GM23338 (cell line): ENCODE data around the gene TIMP3. TPM values are rescaled to one million over a fixed set of nuclear protein-coding genes. Genes with fewer than 3 reads are reported as not detected.
A peak's percentile ranks its signal among the peaks of the same experiment; 100 is the strongest.

Experiments used
- ATAC-seq: fragments of 200-7000 bp; cut with Tn5 transposase; 3 replicates; pipeline ENCODE4 v1.9.1; 2020
- DNase-seq: peaks from one replicate; pipeline ENCODE4 v3.0.0-alpha.2; 2015; ENCODE audit warnings: low spot score
- H2AFZ ChIP-seq: fragments of 200-600 bp; sonication (generic); 2 replicates; pipeline ENCODE4 v1.8.0; 2016; ENCODE audit warnings: antibody characterized with exemption, mild to moderate bottlenecking, moderate library complexity
- H3F3A ChIP-seq: fragments of 200-600 bp; sonication (generic); replicated peaks from 2 replicates; pipeline ENCODE4 v1.8.0; 2017; ENCODE audit warnings: antibody characterized with exemption, mixed run types, low read depth
- H3K27ac ChIP-seq: fragments of 200-600 bp; sonication (generic); 2 replicates; pipeline ENCODE4 v1.6.1; 2016; ENCODE audit warnings: low read depth
- H3K27me3 ChIP-seq: fragments of 200-600 bp; sonication (generic); 2 replicates; pipeline ENCODE4 v1.8.0; 2016; ENCODE audit warnings: mild to moderate bottlenecking, mixed run types, moderate library complexity; ENCODE audit not compliant: insufficient read depth
- H3K36me3 ChIP-seq: fragments of 200-600 bp; sonication (generic); 2 replicates; pipeline ENCODE4 v1.8.0; 2016; ENCODE audit warnings: mild to moderate bottlenecking; ENCODE audit not compliant: insufficient read depth
- H3K4me1 ChIP-seq: fragments of 200-600 bp; sonication (generic); 2 replicates; pipeline ENCODE4 v1.8.0; 2016; ENCODE audit warnings: mild to moderate bottlenecking, moderate library complexity; ENCODE audit not compliant: insufficient read depth
- H3K4me2 ChIP-seq: fragments of 200-600 bp; sonication (generic); 2 replicates; pipeline ENCODE4 v1.7.1; 2017; ENCODE audit warnings: mixed run types
- H3K4me3 ChIP-seq: fragments of 200-600 bp; sonication (generic); 2 replicates; pipeline ENCODE4 v1.6.1; 2016; ENCODE audit warnings: mixed run types
- H3K79me2 ChIP-seq: fragments of 200-600 bp; sonication (generic); replicated peaks from 2 replicates; pipeline ENCODE4 v1.8.0; 2017; ENCODE audit warnings: mild to moderate bottlenecking; ENCODE audit not compliant: insufficient read depth
- H3K9me2 ChIP-seq: fragments of 200-600 bp; sonication (generic); 2 replicates; pipeline ENCODE4 v1.8.0; 2017; ENCODE audit not compliant: insufficient read depth
- H4K20me1 ChIP-seq: fragments of 200-600 bp; sonication (generic); replicated peaks from 2 replicates; pipeline ENCODE4 v1.8.0; 2017; ENCODE audit warnings: mild to moderate bottlenecking; ENCODE audit not compliant: insufficient read depth
- H3K27ac Mint-ChIP-seq: 2 replicates; pipeline ENCODE4 v1.8.0; 2020; ENCODE audit warnings: inconsistent platforms, mild to moderate bottlenecking, moderate library complexity, mixed read lengths
- H3K27me3 Mint-ChIP-seq: 3 replicates; pipeline ENCODE4 v1.8.0; 2022; ENCODE audit warnings: low read depth, mild to moderate bottlenecking, moderate library complexity, mixed read lengths, inconsistent platforms; ENCODE audit not compliant: insufficient read depth, poor library complexity
- H3K36me3 Mint-ChIP-seq: 3 replicates; pipeline ENCODE4 v1.8.0; 2021; ENCODE audit warnings: low read depth, mild to moderate bottlenecking, inconsistent platforms, moderate library complexity, mixed read lengths
- H3K4me1 Mint-ChIP-seq: 3 replicates; pipeline ENCODE4 v1.8.0; 2020; ENCODE audit warnings: mild to moderate bottlenecking, inconsistent platforms, mixed read lengths
- H3K4me3 Mint-ChIP-seq: 3 replicates; pipeline ENCODE4 v1.8.0; 2021; ENCODE audit warnings: moderate library complexity, mild to moderate bottlenecking, inconsistent platforms, mixed read lengths
- H3K9me3 Mint-ChIP-seq: 3 replicates; pipeline ENCODE4 v1.8.0; 2020; ENCODE audit warnings: moderate library complexity, mild to moderate bottlenecking, inconsistent platforms, mixed read lengths
- CREB1 ChIP-seq: fragments of 250-450 bp; sonication (Bioruptor Pico); IDR thresholded peaks from 2 replicates; pipeline ENCODE4 v1.5.0; 2020; ENCODE audit warnings: low read depth, mild to moderate bottlenecking, moderate library complexity
- CTCF ChIP-seq, 2 experiments: fragments of 200-600 bp in 1 of 2; sonication (generic) in 1 of 2; conservative IDR thresholded peaks; 2 replicates each; pipeline versions ENCODE4 v1.5.1 to v1.6.1; 2016 to 2017; ENCODE audit warnings: antibody characterized with exemption in 2 of 2, low read depth in 2 of 2, mild to moderate bottlenecking in 2 of 2, moderate library complexity in 1 of 2
- ETS1 ChIP-seq: IDR thresholded peaks from 2 replicates; pipeline ENCODE4 v1.6.1; 2016; ENCODE audit warnings: antibody characterized with exemption
- EZH2 ChIP-seq: fragments of 200-600 bp; sonication (generic); IDR thresholded peaks from one replicate; pipeline ENCODE4 v1.8.0; 2017; ENCODE audit warnings: antibody characterized with exemption, mild to moderate bottlenecking, low read depth; ENCODE audit not compliant: unreplicated experiment
- POLR2AphosphoS5 ChIP-seq: IDR thresholded peaks from 2 replicates; pipeline ENCODE4 v1.6.1; 2016; ENCODE audit warnings: antibody characterized with exemption, low read depth
- REST ChIP-seq: IDR thresholded peaks from one replicate; pipeline ENCODE4 v1.6.1; 2018; ENCODE audit warnings: antibody characterized with exemption; ENCODE audit not compliant: unreplicated experiment
- STAT1 ChIP-seq: IDR thresholded peaks from one replicate; pipeline ENCODE4 v1.6.1; 2016; ENCODE audit warnings: antibody characterized with exemption; ENCODE audit not compliant: unreplicated experiment
- ZNF331 ChIP-seq: fragments of 250-450 bp; sonication (Bioruptor Pico); IDR thresholded peaks from 2 replicates; pipeline ENCODE4 v1.5.0; 2020; ENCODE audit warnings: low read depth, mild to moderate bottlenecking, moderate library complexity
- polyA plus RNA-seq: library from polyadenylated mRNA; unstranded; fragments of >200 nt; fragmentation: Nextera tagmentation; extraction: Ambion mirVana; gene quantifications from 2 replicates; pipeline ENCODE4 v1.2.1, GENCODE V29; 2016
- total RNA-seq: library from RNA; depleted of rRNA; stranded (reverse); fragments of >200 nt; shearing (Covaris generic); gene quantifications from 2 replicates; pipeline ENCODE4 v1.2.3, GENCODE V29; 2014

Gene TIMP3
- total and polyA plus RNA-seq, 2 experiments from 2014 or later, result 1.4 to 4.3 TPM

GRCh38 chr22:32880893-32881596 lies 79.5 kb downstream of the TIMP3 start:
- no peaks in the 10 kb centered on the region for H3K4me1 ChIP-seq
- Mint-ChIP-seq H3K9me3 (no peaks in the 10 kb centered on the region), H3K4me1 (peaks cover 7% of the 10 kb centered on the region; the same call in 2 of the 3 replicates), H3K27me3 (peaks cover 5% of the 10 kb centered on the region), H3K36me3 (no peaks in the 10 kb centered on the region; the same call in 2 of the 3 replicates), H3K4me3 (no peak overlapping the region), H3K27ac (no peak overlapping the region)
- TF ChIP-seq CREB1 (CRISPR knock-in tag) (no peak), CTCF (conservative IDR thresholded peaks at IDR 0.05; ENCODE audit: low read depth in 2 of 2) (no peak), EZH2 (no peak), ETS1 (no peak)
- H3K4me2 ChIP-seq, result no peak overlapping the region
- H2AFZ ChIP-seq, result no peak overlapping the region
- H3K36me3 ChIP-seq, result no peaks in the 10 kb centered on the region
- no peaks in the 10 kb centered on the region for H3K27me3 ChIP-seq
- H3F3A ChIP-seq, result no peaks in the 10 kb centered on the region
- peaks cover 4% of the 10 kb centered on the region; the same call in 1 of the 2 replicates for H3K9me2 ChIP-seq
- DNase-seq (no peak), ATAC-seq (peak; percentile 71)
- no peak overlapping the region for H3K4me3 ChIP-seq
- H3K79me2 ChIP-seq, result no peaks in the 10 kb centered on the region
- peaks cover 5% of the 10 kb centered on the region; the same call in 1 of the 2 replicates for H4K20me1 ChIP-seq
- H3K27ac ChIP-seq, result no peak overlapping the region

- Histone ChIP-seq H3F3A (no peaks in the 10 kb centered on the region), H2AFZ (no peak overlapping the region), H3K9me2 (peaks cover 4% of the 10 kb centered on the region; the same call in 1 of the 2 replicates), H3K79me2 (no peaks in the 10 kb centered on the region), H3K4me3 (no peak overlapping the region), H3K36me3 (no peaks in the 10 kb centered on the region), H3K27me3 (no peaks in the 10 kb centered on the region), H3K27ac (no peak overlapping the region), H3K4me2 (no peak overlapping the region), H3K4me1 (no peaks in the 10 kb centered on the region), H4K20me1 (peaks cover 5% of the 10 kb centered on the region; the same call in 1 of the 2 replicates)
- no peak overlapping the region for H3K4me3 Mint-ChIP-seq
- H3K36me3 Mint-ChIP-seq, result no peaks in the 10 kb centered on the region; the same call in 2 of the 3 replicates
- H3K27ac Mint-ChIP-seq, result no peak overlapping the region
- DNase-seq (no peak), ATAC-seq (no peak)
- H3K27me3 Mint-ChIP-seq, result peaks cover 5% of the 10 kb centered on the region
- no peaks in the 10 kb centered on the region for H3K9me3 Mint-ChIP-seq
- H3K4me1 Mint-ChIP-seq, result peaks cover 7% of the 10 kb centered on the region; the same call in 2 of the 3 replicates
- TF ChIP-seq EZH2, result no peak
- no peak for TF ChIP-seq STAT1
- no peak for TF ChIP-seq ETS1
- no peak for TF ChIP-seq POLR2AphosphoS5
- TF ChIP-seq REST, result no peak
- TF ChIP-seq CTCF (conservative IDR thresholded peaks at IDR 0.05; ENCODE audit: low read depth in 2 of 2), result no peak
- no peak for TF ChIP-seq ZNF331 (CRISPR knock-in tag)
These were observed 80.9 kb downstream of the TIMP3 start for GRCh38 chr22:32882360-32882755.
